GM23338 (cell line): Measurements from ENCODE around the gene THADA. TPM values are rescaled to one million over a fixed set of nuclear protein-coding genes. Genes with fewer than 3 reads are reported as not detected.

Source experiments
- ATAC-seq: fragments of 200-7000 bp; cut with Tn5 transposase; 3 replicates; pipeline ENCODE4 v1.9.1; 2020
- DNase-seq: peaks from one replicate; pipeline ENCODE4 v3.0.0-alpha.2; 2015; ENCODE audit warnings: low spot score
- H2AFZ ChIP-seq: fragments of 200-600 bp; sonication (generic); 2 replicates; pipeline ENCODE4 v1.8.0; 2016; ENCODE audit warnings: antibody characterized with exemption, mild to moderate bottlenecking, moderate library complexity
- H3F3A ChIP-seq: fragments of 200-600 bp; sonication (generic); replicated peaks from 2 replicates; pipeline ENCODE4 v1.8.0; 2017; ENCODE audit warnings: antibody characterized with exemption, mixed run types, low read depth
- H3K27ac ChIP-seq: fragments of 200-600 bp; sonication (generic); 2 replicates; pipeline ENCODE4 v1.6.1; 2016; ENCODE audit warnings: low read depth
- H3K27me3 ChIP-seq: fragments of 200-600 bp; sonication (generic); 2 replicates; pipeline ENCODE4 v1.8.0; 2016; ENCODE audit warnings: mild to moderate bottlenecking, mixed run types, moderate library complexity; ENCODE audit not compliant: insufficient read depth
- H3K36me3 ChIP-seq: fragments of 200-600 bp; sonication (generic); 2 replicates; pipeline ENCODE4 v1.8.0; 2016; ENCODE audit warnings: mild to moderate bottlenecking; ENCODE audit not compliant: insufficient read depth
- H3K4me1 ChIP-seq: fragments of 200-600 bp; sonication (generic); 2 replicates; pipeline ENCODE4 v1.8.0; 2016; ENCODE audit warnings: mild to moderate bottlenecking, moderate library complexity; ENCODE audit not compliant: insufficient read depth
- H3K4me2 ChIP-seq: fragments of 200-600 bp; sonication (generic); 2 replicates; pipeline ENCODE4 v1.7.1; 2017; ENCODE audit warnings: mixed run types
- H3K4me3 ChIP-seq: fragments of 200-600 bp; sonication (generic); 2 replicates; pipeline ENCODE4 v1.6.1; 2016; ENCODE audit warnings: mixed run types
- H3K79me2 ChIP-seq: fragments of 200-600 bp; sonication (generic); replicated peaks from 2 replicates; pipeline ENCODE4 v1.8.0; 2017; ENCODE audit warnings: mild to moderate bottlenecking; ENCODE audit not compliant: insufficient read depth
- H3K9me2 ChIP-seq: fragments of 200-600 bp; sonication (generic); 2 replicates; pipeline ENCODE4 v1.8.0; 2017; ENCODE audit not compliant: insufficient read depth
- H4K20me1 ChIP-seq: fragments of 200-600 bp; sonication (generic); replicated peaks from 2 replicates; pipeline ENCODE4 v1.8.0; 2017; ENCODE audit warnings: mild to moderate bottlenecking; ENCODE audit not compliant: insufficient read depth
- H3K27ac Mint-ChIP-seq: 2 replicates; pipeline ENCODE4 v1.8.0; 2020; ENCODE audit warnings: inconsistent platforms, mild to moderate bottlenecking, moderate library complexity, mixed read lengths
- H3K27me3 Mint-ChIP-seq: 3 replicates; pipeline ENCODE4 v1.8.0; 2022; ENCODE audit warnings: low read depth, mild to moderate bottlenecking, moderate library complexity, mixed read lengths, inconsistent platforms; ENCODE audit not compliant: insufficient read depth, poor library complexity
- H3K36me3 Mint-ChIP-seq: 3 replicates; pipeline ENCODE4 v1.8.0; 2021; ENCODE audit warnings: low read depth, mild to moderate bottlenecking, inconsistent platforms, moderate library complexity, mixed read lengths
- H3K4me1 Mint-ChIP-seq: 3 replicates; pipeline ENCODE4 v1.8.0; 2020; ENCODE audit warnings: mild to moderate bottlenecking, inconsistent platforms, mixed read lengths
- H3K4me3 Mint-ChIP-seq: 3 replicates; pipeline ENCODE4 v1.8.0; 2021; ENCODE audit warnings: moderate library complexity, mild to moderate bottlenecking, inconsistent platforms, mixed read lengths
- H3K9me3 Mint-ChIP-seq: 3 replicates; pipeline ENCODE4 v1.8.0; 2020; ENCODE audit warnings: moderate library complexity, mild to moderate bottlenecking, inconsistent platforms, mixed read lengths
- CREB1 ChIP-seq: fragments of 250-450 bp; sonication (Bioruptor Pico); IDR thresholded peaks from 2 replicates; pipeline ENCODE4 v1.5.0; 2020; ENCODE audit warnings: low read depth, mild to moderate bottlenecking, moderate library complexity
- CTCF ChIP-seq, 2 experiments: fragments of 200-600 bp in 1 of 2; sonication (generic) in 1 of 2; conservative IDR thresholded peaks; 2 replicates each; pipeline versions ENCODE4 v1.5.1 to v1.6.1; 2016 to 2017; ENCODE audit warnings: antibody characterized with exemption in 2 of 2, low read depth in 2 of 2, mild to moderate bottlenecking in 2 of 2, moderate library complexity in 1 of 2
- ETS1 ChIP-seq: IDR thresholded peaks from 2 replicates; pipeline ENCODE4 v1.6.1; 2016; ENCODE audit warnings: antibody characterized with exemption
- EZH2 ChIP-seq: fragments of 200-600 bp; sonication (generic); IDR thresholded peaks from one replicate; pipeline ENCODE4 v1.8.0; 2017; ENCODE audit warnings: antibody characterized with exemption, mild to moderate bottlenecking, low read depth; ENCODE audit not compliant: unreplicated experiment
- EZH2phosphoT487 ChIP-seq: fragments of 200-600 bp; sonication (generic); IDR thresholded peaks from one replicate; pipeline ENCODE4 v1.8.1; 2018; ENCODE audit warnings: antibody characterized with exemption; ENCODE audit not compliant: unreplicated experiment
- JUNB ChIP-seq: IDR thresholded peaks from one replicate; pipeline ENCODE4 v1.6.1; 2016; ENCODE audit warnings: antibody characterized with exemption; ENCODE audit not compliant: unreplicated experiment
- NANOG ChIP-seq: IDR thresholded peaks from 2 replicates; pipeline ENCODE4 v1.6.1; 2016; ENCODE audit warnings: antibody characterized with exemption, borderline replicate concordance
- POLR2AphosphoS5 ChIP-seq: IDR thresholded peaks from 2 replicates; pipeline ENCODE4 v1.6.1; 2016; ENCODE audit warnings: antibody characterized with exemption, low read depth
- REST ChIP-seq: IDR thresholded peaks from one replicate; pipeline ENCODE4 v1.6.1; 2018; ENCODE audit warnings: antibody characterized with exemption; ENCODE audit not compliant: unreplicated experiment
- STAT1 ChIP-seq: IDR thresholded peaks from one replicate; pipeline ENCODE4 v1.6.1; 2016; ENCODE audit warnings: antibody characterized with exemption; ENCODE audit not compliant: unreplicated experiment
- ZNF114 ChIP-seq: fragments of 250-450 bp; sonication (Bioruptor Pico); IDR thresholded peaks from 2 replicates; pipeline ENCODE4 v1.5.0; 2020; ENCODE audit warnings: mild to moderate bottlenecking, moderate library complexity
- ZNF331 ChIP-seq: fragments of 250-450 bp; sonication (Bioruptor Pico); IDR thresholded peaks from 2 replicates; pipeline ENCODE4 v1.5.0; 2020; ENCODE audit warnings: low read depth, mild to moderate bottlenecking, moderate library complexity
- ZNF462 ChIP-seq: fragments of 250-450 bp; sonication (Bioruptor Pico); IDR thresholded peaks from 2 replicates; pipeline ENCODE4 v1.5.0; 2020; ENCODE audit warnings: mild to moderate bottlenecking, moderate library complexity
- polyA plus RNA-seq: library from polyadenylated mRNA; unstranded; fragments of >200 nt; fragmentation: Nextera tagmentation; extraction: Ambion mirVana; gene quantifications from 2 replicates; pipeline ENCODE4 v1.2.1, GENCODE V29; 2016
- total RNA-seq: library from RNA; depleted of rRNA; stranded (reverse); fragments of >200 nt; shearing (Covaris generic); gene quantifications from 2 replicates; pipeline ENCODE4 v1.2.3, GENCODE V29; 2014

The THADA gene
- total and polyA plus RNA-seq, 2 experiments from 2014 or later = 17.0 to 30.7 TPM

- H3K9me2 ChIP-seq = no peaks in the 10 kb centered on the region
- no peak overlapping the region for H2AFZ ChIP-seq
- H3K27ac Mint-ChIP-seq = no peak overlapping the region
- peaks cover 2% of the 10 kb centered on the region for H3K27me3 Mint-ChIP-seq
- peaks cover 23% of the 10 kb centered on the region for H3K36me3 Mint-ChIP-seq
- H3K36me3 ChIP-seq = peaks cover 17% of the 10 kb centered on the region; the same call in 1 of the 2 replicates
- TF ChIP-seq CTCF (conservative IDR thresholded peaks at IDR 0.05; ENCODE audit: low read depth in 2 of 2) (no peak), REST (no peak), EZH2phosphoT487 (no peak), ETS1 (no peak), STAT1 (no peak), CREB1 (CRISPR knock-in tag) (no peak), JUNB (no peak), ZNF331 (no peak), EZH2 (no peak), NANOG (no peak), ZNF462 (no peak), ZNF114 (CRISPR knock-in tag) (no peak), POLR2AphosphoS5 (no peak)
- no peak overlapping the region for H3K4me3 Mint-ChIP-seq
- no peak overlapping the region for H3K4me2 ChIP-seq
- ATAC-seq (no peak), DNase-seq (no peak)
- no peaks in the 10 kb centered on the region for H3K4me1 ChIP-seq
- peaks cover 4% of the 10 kb centered on the region; the same call in 1 of the 2 replicates for H4K20me1 ChIP-seq
- no peaks in the 10 kb centered on the region for H3K79me2 ChIP-seq
- H3K9me3 Mint-ChIP-seq = no peaks in the 10 kb centered on the region
- no peak overlapping the region for H3K27ac ChIP-seq
- no peaks in the 10 kb centered on the region for H3F3A ChIP-seq
- no peak overlapping the region for H3K4me3 ChIP-seq
- H3K4me1 Mint-ChIP-seq = no peaks in the 10 kb centered on the region
- no peaks in the 10 kb centered on the region for H3K27me3 ChIP-seq
Measured at GRCh38 chr2:43556256-43556655, 39.6 kb downstream of the THADA start.
